ENCODE data around the gene USH1G. TPM values are rescaled to one million over a fixed set of nuclear protein-coding genes. Genes with fewer than 3 reads are reported as not detected.

USH1G gene
- total RNA-seq, 1 experiment from 2014 or later, result 2.7 TPM

DNA sequence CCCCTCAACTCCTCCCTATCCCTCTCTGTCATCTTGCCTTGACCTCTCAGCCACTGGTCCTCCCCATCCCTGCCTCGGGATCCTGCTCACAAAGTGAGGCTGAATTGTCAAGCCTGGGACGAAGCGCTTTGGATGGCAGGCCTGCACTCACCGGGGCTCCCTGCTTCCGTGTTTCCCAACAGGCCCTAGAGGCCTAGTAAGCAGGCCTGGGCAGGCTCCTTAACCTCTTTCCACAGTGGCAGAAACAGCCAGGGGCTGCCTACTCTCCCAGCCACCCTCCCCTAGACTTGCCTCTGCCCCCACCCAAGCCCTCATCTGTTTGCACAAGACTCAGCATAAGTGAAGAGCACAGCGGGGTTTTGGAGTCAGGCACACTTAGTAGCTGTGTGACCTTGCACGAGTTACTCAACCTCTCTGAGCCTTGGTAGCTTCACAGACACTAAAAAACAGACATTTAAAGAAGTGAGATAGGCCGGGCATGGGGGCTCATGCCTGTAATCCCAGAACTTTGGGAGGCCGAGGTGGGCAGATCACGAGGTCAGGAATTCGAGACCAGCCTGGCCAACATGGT, 24.6 kb downstream of the USH1G start:
- no peak for DNase-seq
- Histone ChIP-seq H3K23ac (ENCODE audit: insufficient read length, low read depth, low read length) (no peak overlapping the region), H4K91ac (ENCODE audit: insufficient read length, low read depth, low read length) (no peak overlapping the region), H3K79me2 (ENCODE audit: insufficient read depth, low read length) (no peaks in the 10 kb centered on the region), H3K9ac (ENCODE audit: extremely low read depth, insufficient read length, low read length) (no peak overlapping the region), H2BK15ac (ENCODE audit: low read depth, low read length) (no peak overlapping the region), H3K4me2 (ENCODE audit: insufficient read depth, insufficient read length, low read length) (no peak overlapping the region), H3K9me3 (ENCODE audit: control insufficient read depth, low read depth, low read length) (no peaks in the 10 kb centered on the region), H4K8ac (replicated peaks; ENCODE audit: insufficient read length, low read depth, low read length) (no peak overlapping the region), H2BK20ac (ENCODE audit: low read depth, low read length, poor library complexity, severe bottlenecking) (no peak overlapping the region), H3K14ac (ENCODE audit: insufficient read depth, low read length) (no peak overlapping the region), H4K5ac (ENCODE audit: insufficient read length, low read depth, low read length) (no peak overlapping the region), H3K4me1 (ENCODE audit: insufficient read depth, low read length) (no peaks in the 10 kb centered on the region), H3K23me2 (ENCODE audit: insufficient read length, low read depth, low read length, poor library complexity, severe bottlenecking) (peaks cover 2% of the 10 kb centered on the region), H2BK5ac (ENCODE audit: insufficient read length, low read length) (no peak overlapping the region), H3K56ac (ENCODE audit: insufficient read length, low read depth, low read length) (no peak overlapping the region), H2AK5ac (ENCODE audit: insufficient read length, low read length) (no peak overlapping the region), H3K18ac (ENCODE audit: insufficient read length, low read depth, low read length) (no peak overlapping the region), H2AFZ (ENCODE audit: low read length) (no peak overlapping the region), H3K4ac (ENCODE audit: low read depth, low read length) (no peak overlapping the region), H2BK12ac (ENCODE audit: insufficient read length, low read depth, low read length) (no peak overlapping the region), H3T11ph (ENCODE audit: low read length) (no peak overlapping the region), H3K27ac (ENCODE audit: insufficient read length, low read depth, low read length) (no peak overlapping the region), H2BK120ac (ENCODE audit: low read depth, low read length, poor library complexity, severe bottlenecking) (no peak overlapping the region), H4K20me1 (ENCODE audit: control insufficient read depth, insufficient read depth, insufficient read length) (no peaks in the 10 kb centered on the region), H3K27me3 (ENCODE audit: insufficient read depth, low read length) (peaks cover 15% of the 10 kb centered on the region; the same call in 1 of the 2 replicates), H3K79me1 (ENCODE audit: insufficient read depth, low read depth, low read length, poor library complexity, severe bottlenecking) (no peaks in the 10 kb centered on the region)
- Mint-ChIP-seq H3K4me1 (peaks cover 4 to 9% of the 10 kb centered on the region in 2 experiments), H3K27ac (no peak overlapping the region; a peak in 1 of 7 replicates), H3K4me3 (no peak overlapping the region; a peak in 1 of 5 replicates), H3K9me3 (no peaks in the 10 kb centered on the region), H3K36me3 (ENCODE audit: insufficient read depth in 1 of 3, low read depth in 3 of 3) (no peaks in the 10 kb centered on the region), H3K27me3 (ENCODE audit: low read depth) (peaks cover 74% of the 10 kb centered on the region)
- no CpG with 5 or more reads among the region's 11 CpGs for WGBS (ENCODE audit: extremely low coverage, insufficient read length, low lambda C conversion rate)
- TF ChIP-seq, protein P1, sequence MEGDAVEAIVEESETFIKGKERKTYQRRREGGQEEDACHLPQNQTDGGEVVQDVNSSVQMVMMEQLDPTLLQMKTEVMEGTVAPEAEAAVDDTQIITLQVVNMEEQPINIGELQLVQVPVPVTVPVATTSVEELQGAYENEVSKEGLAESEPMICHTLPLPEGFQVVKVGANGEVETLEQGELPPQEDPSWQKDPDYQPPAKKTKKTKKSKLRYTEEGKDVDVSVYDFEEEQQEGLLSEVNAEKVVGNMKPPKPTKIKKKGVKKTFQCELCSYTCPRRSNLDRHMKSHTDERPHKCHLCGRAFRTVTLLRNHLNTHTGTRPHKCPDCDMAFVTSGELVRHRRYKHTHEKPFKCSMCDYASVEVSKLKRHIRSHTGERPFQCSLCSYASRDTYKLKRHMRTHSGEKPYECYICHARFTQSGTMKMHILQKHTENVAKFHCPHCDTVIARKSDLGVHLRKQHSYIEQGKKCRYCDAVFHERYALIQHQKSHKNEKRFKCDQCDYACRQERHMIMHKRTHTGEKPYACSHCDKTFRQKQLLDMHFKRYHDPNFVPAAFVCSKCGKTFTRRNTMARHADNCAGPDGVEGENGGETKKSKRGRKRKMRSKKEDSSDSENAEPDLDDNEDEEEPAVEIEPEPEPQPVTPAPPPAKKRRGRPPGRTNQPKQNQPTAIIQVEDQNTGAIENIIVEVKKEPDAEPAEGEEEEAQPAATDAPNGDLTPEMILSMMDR (conservative IDR thresholded peaks at IDR 0.05), result no peak

Data from H9 (cell line).